NCI-H2107 (cell line): Measurements from ENCODE around the gene PRRG3.

Source experiments
- DNase-seq: peaks from one replicate; lab custom pipeline; 2025; lab: John Stamatoyannopoulos, UW

Gene PRRG3

DNA sequence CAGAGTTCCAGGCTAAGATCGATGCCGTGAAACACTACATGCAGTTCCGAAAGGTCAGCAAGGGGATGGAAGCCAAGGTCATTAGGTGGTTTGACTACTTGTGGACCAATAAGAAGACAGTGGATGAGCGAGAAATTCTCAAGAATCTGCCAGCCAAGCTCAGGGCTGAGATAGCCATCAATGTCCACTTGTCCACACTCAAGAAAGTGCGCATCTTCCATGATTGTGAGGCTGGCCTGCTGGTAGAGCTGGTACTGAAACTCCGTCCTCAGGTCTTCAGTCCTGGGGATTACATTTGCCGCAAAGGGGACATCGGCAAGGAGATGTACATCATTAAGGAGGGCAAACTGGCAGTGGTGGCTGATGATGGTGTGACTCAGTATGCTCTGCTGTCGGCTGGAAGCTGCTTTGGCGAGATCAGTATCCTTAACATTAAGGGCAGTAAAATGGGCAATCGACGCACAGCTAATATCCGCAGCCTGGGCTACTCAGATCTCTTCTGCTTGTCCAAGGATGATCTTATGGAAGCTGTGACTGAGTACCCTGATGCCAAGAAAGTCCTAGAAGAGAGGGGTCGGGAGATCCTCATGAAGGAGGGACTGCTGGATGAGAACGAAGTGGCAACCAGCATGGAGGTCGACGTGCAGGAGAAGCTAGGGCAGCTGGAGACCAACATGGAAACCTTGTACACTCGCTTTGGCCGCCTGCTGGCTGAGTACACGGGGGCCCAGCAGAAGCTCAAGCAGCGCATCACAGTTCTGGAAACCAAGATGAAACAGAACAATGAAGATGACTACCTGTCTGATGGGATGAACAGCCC lies 48.6 kb downstream of the PRRG3 start:
- no peak for DNase-seq

- no peak for DNase-seq
Observed at GRCh38 chrX:151745651-151746050, 50.4 kb downstream of the PRRG3 start.

- no peak for DNase-seq
Observed at GRCh38 chrX:151746502-151746901, 51.2 kb downstream of the PRRG3 start.

DNA sequence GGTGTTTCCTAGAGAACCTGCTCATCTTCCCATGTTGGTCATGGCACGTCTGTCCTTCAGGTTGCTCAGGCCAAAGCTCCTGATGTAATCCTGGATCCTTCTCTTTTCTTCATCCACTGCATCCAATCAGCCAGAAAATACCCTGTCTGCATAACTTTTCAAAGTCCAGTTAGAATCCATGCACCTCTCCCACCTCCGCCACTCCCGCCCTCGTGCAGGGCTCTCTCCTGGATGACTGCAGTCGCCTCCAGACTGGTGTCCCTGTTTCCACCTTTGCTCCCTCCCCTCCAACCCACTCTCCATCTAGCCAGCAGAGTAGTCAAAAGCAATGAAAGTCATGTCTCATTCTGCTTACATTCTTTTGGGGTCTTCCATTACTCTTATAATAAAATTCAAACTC lies 55.3 kb downstream of the PRRG3 start:
- no peak for DNase-seq

- DNase-seq, result no peak
Observed at GRCh38 chrX:151752847-151753246, 57.6 kb downstream of the PRRG3 start.

DNA sequence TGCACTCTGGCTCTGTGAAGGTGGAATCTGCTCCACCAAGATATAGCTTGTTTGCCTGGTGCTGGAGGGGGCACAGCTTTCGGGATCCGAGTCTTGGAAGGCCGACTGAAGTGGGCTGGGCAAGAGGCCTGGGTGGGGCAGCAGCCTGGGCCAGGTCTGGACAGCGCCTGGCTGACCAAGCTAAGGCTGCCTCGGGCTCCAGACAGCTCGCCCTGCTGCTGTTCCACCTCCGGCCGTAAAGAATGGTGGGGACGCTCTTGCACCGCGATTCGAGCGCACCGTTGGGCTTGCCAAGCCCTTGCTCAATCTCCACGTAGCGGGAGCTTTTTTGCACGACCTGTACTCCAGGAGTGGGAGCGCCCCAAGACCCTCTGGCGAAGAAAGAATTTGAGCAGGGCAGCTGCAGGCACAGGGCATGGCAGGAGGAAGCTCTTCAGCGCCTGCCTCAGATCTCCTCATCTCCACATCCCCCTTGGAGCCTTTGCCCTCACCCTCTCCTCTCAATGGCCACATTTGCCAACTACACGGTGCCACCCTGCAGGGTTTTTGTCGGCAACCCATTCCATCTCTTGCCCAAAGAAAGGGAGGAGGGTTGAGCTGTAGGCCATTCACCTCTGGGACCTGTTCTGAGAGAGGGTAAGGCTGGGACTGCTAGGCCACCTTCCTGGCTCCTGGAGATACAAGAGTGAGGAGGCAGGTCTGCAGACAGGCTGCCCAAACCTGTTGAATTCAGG lies 58.2 kb downstream of the PRRG3 start:
- DNase-seq, result peak; percentile 28

- peak; percentile 23 for DNase-seq
Observed at GRCh38 chrX:151754047-151754429, 58.8 kb downstream of the PRRG3 start.

- no peak for DNase-seq
Observed at GRCh38 chrX:151754641-151755215, 59.5 kb downstream of the PRRG3 start.
